Measurements from ENCODE around the gene KRT20. TPM values are rescaled to one million over a fixed set of nuclear protein-coding genes. Genes with fewer than 3 reads are reported as not detected.

The KRT20 gene
- total and polyA plus RNA-seq, 2 of the 4 experiments (the other 2 are of a cell fraction), result not detected

DNA sequence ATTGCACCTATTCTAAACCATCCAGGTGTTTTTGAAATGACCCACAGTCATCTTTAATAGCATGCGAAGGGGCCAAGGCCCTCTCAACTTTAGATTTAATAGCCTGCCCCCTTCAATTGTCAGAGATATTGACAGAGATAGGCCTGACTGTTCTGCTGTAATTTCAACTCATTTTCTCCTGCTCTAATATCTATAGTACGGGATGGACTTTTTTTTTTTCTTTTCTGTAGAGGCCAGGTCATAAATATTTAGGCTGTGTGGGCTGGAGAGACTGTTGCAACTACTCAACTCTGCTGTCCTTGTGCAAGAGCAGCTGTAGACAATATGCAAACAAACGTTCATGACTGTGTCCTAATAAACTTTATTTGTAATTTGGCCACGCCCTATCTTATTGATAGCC lies 24.7 kb upstream of the KRT20 start:
- Histone ChIP-seq H3K36me3 (ENCODE audit: control insufficient read depth, insufficient read depth, low read length) (no peaks in the 10 kb centered on the region), H3K4ac (ENCODE audit: low read depth, low read length) (peak overlapping the region; percentile 93; the same call in 1 of the 2 replicates), H3K9me3 (ENCODE audit: control insufficient read depth, insufficient read depth, low read length) (no peaks in the 10 kb centered on the region), H3K4me1 (ENCODE audit: control insufficient read depth, insufficient read depth, low read length) (peaks cover 10% of the 10 kb centered on the region), H3K56ac (ENCODE audit: extremely low read depth, insufficient read depth, low read length) (peak overlapping the region; percentile 79), H4K20me1 (ENCODE audit: insufficient read depth, low read length) (no peaks in the 10 kb centered on the region), H3K27me3 (ENCODE audit: control insufficient read depth, insufficient read depth, low read length) (no peaks in the 10 kb centered on the region), H2BK20ac (ENCODE audit: low read depth, low read length) (peak overlapping the region; percentile 79), H3K9me1 (ENCODE audit: insufficient read depth, low read length) (0 out of 2 replicates have a peak, but pooled peaks cover 5% of the 10 kb centered on the region), H3K79me1 (ENCODE audit: low read depth in 1 of 2, low read length in 2 of 2) (no peaks in the 10 kb centered on the region), H4K5ac (ENCODE audit: low read depth, low read length) (no peak overlapping the region; the same call in 1 of the 2 replicates), H4K91ac (ENCODE audit: insufficient read depth, low read depth, low read length) (peak overlapping the region; percentile 93), H2AK5ac (ENCODE audit: low read depth, low read length) (peak overlapping the region; percentile 39; the same call in 1 of the 2 replicates), H2BK5ac (ENCODE audit: low read depth, low read length, poor library complexity, severe bottlenecking) (peak overlapping the region; percentile 99), H2BK15ac (ENCODE audit: low read depth, low read length) (peak overlapping the region; percentile 61; the same call in 2 of the 3 replicates), H3K4me3 (ENCODE audit: insufficient read depth, low read depth, low read length) (no peak overlapping the region), H3K27ac (ENCODE audit: insufficient read depth, low read length) (peak overlapping the region; percentile 15; the same call in 1 of the 2 replicates), H3K4me2 (ENCODE audit: low read depth, low read length) (peak overlapping the region; percentile 16; the same call in 1 of the 2 replicates), H2AK9ac (replicated peaks; ENCODE audit: low read depth, low read length, poor library complexity) (peak overlapping the region; percentile 61), H3K23ac (ENCODE audit: low read depth, low read length) (peak overlapping the region; percentile 44; the same call in 1 of the 2 replicates), H4K8ac (ENCODE audit: low read depth in 2 of 2, low read length in 2 of 2) (peak overlapping the region; percentile 77 to 92), H2BK120ac (ENCODE audit: low read depth, low read length) (peak overlapping the region; percentile 91), H2AFZ (replicated peaks; ENCODE audit: low read length, poor library complexity) (no peak overlapping the region), H3K18ac (ENCODE audit: low read depth, low read length) (peak overlapping the region; percentile 99; the same call in 1 of the 2 replicates), H3K9ac (ENCODE audit: low read depth, low read length) (peak overlapping the region; percentile 18; the same call in 1 of the 2 replicates), H3K14ac (replicated peaks; ENCODE audit: low read depth, low read length) (peak overlapping the region; percentile 58; the same call in 1 of the 2 replicates)
- CTCF ChIA-PET, result interaction anchor here (1.0 to 2.9 kb wide), 7 partner anchors 53 to 640 kb away, joined by 3 to 8 read pairs (median 3); no protein-coding TSS in a partner anchor
- in situ Hi-C loops (cut with MboI; ENCODE audit: low sequenced_read_pairs), result loop anchor here (5.0 to 10.0 kb wide), 4 partner anchors 105 to 753 kb away; no protein-coding TSS in a partner anchor
- DNase-seq, result peak; percentile 85
- POLR2A ChIA-PET (ENCODE audit: unreplicated experiment), result interaction anchor here (2.3 kb wide), 1 partner anchor 151 kb away, joined by 12 read pairs; the partner anchor contains the start of gene KRTAP2-3
- TF ChIP-seq RFX5 (IDR thresholded peaks at IDR 0.05; ENCODE audit: low read depth, low read length) (no peak), BHLHE40 (IDR thresholded peaks at IDR 0.05; ENCODE audit: low read depth, low read length) (no peak), RAD21 (IDR thresholded peaks at IDR 0.05; ENCODE audit: low read length) (0 out of 2 replicates have a peak, but pooled peaks have one; percentile 5), CHD1 (IDR thresholded peaks at IDR 0.05; ENCODE audit: low read depth, low read length) (no peak), FOS (IDR thresholded peaks at IDR 0.05; ENCODE audit: low read depth, low read length) (0 out of 2 replicates have a peak, but pooled peaks have one; percentile 35), CEBPB (IDR thresholded peaks at IDR 0.05; ENCODE audit: low read depth, low read length) (peak; percentile 97), NFE2L2 (IDR thresholded peaks at IDR 0.05; ENCODE audit: low read depth, low read length) (no peak)
- TF ChIP-seq, protein P1, sequence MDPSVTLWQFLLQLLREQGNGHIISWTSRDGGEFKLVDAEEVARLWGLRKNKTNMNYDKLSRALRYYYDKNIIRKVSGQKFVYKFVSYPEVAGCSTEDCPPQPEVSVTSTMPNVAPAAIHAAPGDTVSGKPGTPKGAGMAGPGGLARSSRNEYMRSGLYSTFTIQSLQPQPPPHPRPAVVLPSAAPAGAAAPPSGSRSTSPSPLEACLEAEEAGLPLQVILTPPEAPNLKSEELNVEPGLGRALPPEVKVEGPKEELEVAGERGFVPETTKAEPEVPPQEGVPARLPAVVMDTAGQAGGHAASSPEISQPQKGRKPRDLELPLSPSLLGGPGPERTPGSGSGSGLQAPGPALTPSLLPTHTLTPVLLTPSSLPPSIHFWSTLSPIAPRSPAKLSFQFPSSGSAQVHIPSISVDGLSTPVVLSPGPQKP (IDR thresholded peaks at IDR 0.05; ENCODE audit: borderline replicate concordance, low read depth, low read length), result no peak
- TF ChIP-seq, protein P2, sequence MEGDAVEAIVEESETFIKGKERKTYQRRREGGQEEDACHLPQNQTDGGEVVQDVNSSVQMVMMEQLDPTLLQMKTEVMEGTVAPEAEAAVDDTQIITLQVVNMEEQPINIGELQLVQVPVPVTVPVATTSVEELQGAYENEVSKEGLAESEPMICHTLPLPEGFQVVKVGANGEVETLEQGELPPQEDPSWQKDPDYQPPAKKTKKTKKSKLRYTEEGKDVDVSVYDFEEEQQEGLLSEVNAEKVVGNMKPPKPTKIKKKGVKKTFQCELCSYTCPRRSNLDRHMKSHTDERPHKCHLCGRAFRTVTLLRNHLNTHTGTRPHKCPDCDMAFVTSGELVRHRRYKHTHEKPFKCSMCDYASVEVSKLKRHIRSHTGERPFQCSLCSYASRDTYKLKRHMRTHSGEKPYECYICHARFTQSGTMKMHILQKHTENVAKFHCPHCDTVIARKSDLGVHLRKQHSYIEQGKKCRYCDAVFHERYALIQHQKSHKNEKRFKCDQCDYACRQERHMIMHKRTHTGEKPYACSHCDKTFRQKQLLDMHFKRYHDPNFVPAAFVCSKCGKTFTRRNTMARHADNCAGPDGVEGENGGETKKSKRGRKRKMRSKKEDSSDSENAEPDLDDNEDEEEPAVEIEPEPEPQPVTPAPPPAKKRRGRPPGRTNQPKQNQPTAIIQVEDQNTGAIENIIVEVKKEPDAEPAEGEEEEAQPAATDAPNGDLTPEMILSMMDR (conservative IDR thresholded peaks at IDR 0.05; ENCODE audit: low read depth, low read length), result no peak
- dilution Hi-C loops (cut with HindIII; ENCODE audit: low sequenced_read_pairs, unreplicated experiment), result no loop called here
- no CpG with 5 or more reads among the region's 4 CpGs for WGBS, 2 experiments (ENCODE audit: extremely low coverage in 2 of 2, insufficient read length in 1 of 2)
- ATAC-seq (ENCODE audit: low read depth), result peak; percentile 69
- intact Hi-C loops (cut with micrococcal nuclease), result loop anchor here (1.0 to 2.0 kb wide), 10 partner anchors 53 to 757 kb away; partner anchors contain the start of gene KRTAP2-3
- BruUV-seq (replicated peaks), result no TSS peak
